Panc1 (cell line): ENCODE results near the gene BATF2. TPM values are rescaled to one million over a fixed set of nuclear protein-coding genes. Genes with fewer than 3 reads are reported as not detected.

Source experiments
- ATAC-seq: fragments of 200-7000 bp; cut with Tn5 transposase; 2 replicates; pipeline ENCODE4 v1.9.1; 2020; ENCODE audit warnings: mild to moderate bottlenecking, moderate library complexity
- BruUV-seq: library from RNA; stranded (reverse); fragments of 400-500 nt; replicated peaks from 2 replicates; lab custom pipeline; 2021; lab: Mats Ljungman, UMichigan
- CTCF ChIA-PET: fragments of 300-600 bp; sonication (Branson Sonifier 250); formaldehyde crosslinking; loops from one replicate; lab custom pipeline; 2022; ENCODE audit warnings: antibody characterized with exemption; lab: Charles Lee
- POLR2A ChIA-PET: fragments of 300-600 bp; sonication (Branson Sonifier 250); formaldehyde crosslinking; loops from one replicate; lab custom pipeline; 2022; ENCODE audit warnings: antibody characterized with exemption; lab: Charles Lee
- DNase-seq: peaks from one replicate; pipeline ENCODE4 v3.0.0-alpha.2; 2010; ENCODE audit warnings: low read depth, low spot score
- H3K27ac ChIP-seq: 2 replicates; pipeline ENCODE4 v1.5.1; 2011; ENCODE audit warnings: mild to moderate bottlenecking, low read length, inconsistent platforms
- H3K27me3 ChIP-seq: fragments of 200-500 bp; sonication (Bioruptor generic); 2 replicates; pipeline ENCODE4 v1.6.0; 2014; ENCODE audit warnings: low read length, inconsistent platforms; ENCODE audit not compliant: control insufficient read depth, insufficient read depth
- H3K36me3 ChIP-seq: fragments of 200-500 bp; sonication (Bioruptor generic); 2 replicates; pipeline ENCODE4 v1.5.1; 2014; ENCODE audit warnings: inconsistent platforms, mild to moderate bottlenecking, low read length, moderate library complexity; ENCODE audit not compliant: control insufficient read depth, insufficient read depth
- H3K4me1 ChIP-seq: 2 replicates; pipeline ENCODE4 v1.5.1; 2011; ENCODE audit warnings: inconsistent platforms, mild to moderate bottlenecking, low read length, moderate library complexity; ENCODE audit not compliant: control insufficient read depth, insufficient read depth
- H3K4me3 ChIP-seq, 2 experiments: 2 replicates each; pipeline ENCODE4 v1.5.1; 2011 to 2012; ENCODE audit warnings: low read depth in 2 of 2, low read length in 2 of 2, mild to moderate bottlenecking in 2 of 2, inconsistent platforms in 1 of 2, moderate library complexity in 1 of 2
- H3K9me3 ChIP-seq: fragments of 200-500 bp; sonication (Bioruptor generic); 2 replicates; pipeline ENCODE4 v1.5.1; 2014; ENCODE audit warnings: low read depth, mild to moderate bottlenecking, inconsistent platforms, low read length, moderate library complexity; ENCODE audit not compliant: control insufficient read depth, insufficient read depth
- CTCF ChIP-seq: fragments of 450-650 bp; IDR thresholded peaks from 2 replicates; pipeline ENCODE4 v1.5.1; 2017; ENCODE audit warnings: mild to moderate bottlenecking
- POLR2AphosphoS5 ChIP-seq: IDR thresholded peaks from 2 replicates; pipeline ENCODE4 v1.6.1; 2012; ENCODE audit warnings: mild to moderate bottlenecking, low read depth, low read length, moderate library complexity
- REST ChIP-seq, 2 experiments: IDR thresholded peaks; 2 replicates each; pipeline ENCODE4 v1.6.1; 2011 to 2012; ENCODE audit warnings: low read depth in 2 of 2, control low read depth in 1 of 2, low read length in 1 of 2, mild to moderate bottlenecking in 1 of 2, moderate library complexity in 1 of 2; ENCODE audit not compliant: insufficient read depth in 1 of 2
- SIN3A ChIP-seq: IDR thresholded peaks from 2 replicates; pipeline ENCODE4 v1.6.1; 2012; ENCODE audit warnings: low read depth, mild to moderate bottlenecking, low read length, moderate library complexity, borderline replicate concordance; ENCODE audit not compliant: insufficient read depth
- TCF7L2 ChIP-seq: IDR thresholded peaks from 2 replicates; pipeline ENCODE4 v1.6.1; 2011; ENCODE audit warnings: mild to moderate bottlenecking, low read depth, low read length, inconsistent platforms
- in situ Hi-C: cut with HindIII; loops from 2 replicates; pipeline ENCODE4 v1.10.0; 2016; ENCODE audit warnings: low sequenced_read_pairs, low pct_unique_long_range_greater_than_20kb
- intact Hi-C: fragments of 100-400 bp; cut with micrococcal nuclease; formaldehyde crosslinking; loops from one replicate; pipeline ENCODE4 v1.10.0; 2022; ENCODE audit not compliant: unreplicated experiment
- total RNA-seq: library from RNA; stranded (reverse); gene quantifications from one replicate; pipeline ENCODE4 v1.2.1, GENCODE V29; 2021; ENCODE audit not compliant: unreplicated experiment

The BATF2 gene
- total RNA-seq, 1 experiment from 2014 or later, result 1.6 TPM

GRCh38 chr11:65042891-65043290 is 46.1 kb upstream of the BATF2 start:
- Histone ChIP-seq H3K27me3 (no peaks in the 10 kb centered on the region), H3K27ac (peak overlapping the region; percentile 45), H3K9me3 (no peaks in the 10 kb centered on the region), H3K36me3 (no peaks in the 10 kb centered on the region), H3K4me1 (peaks cover 16% of the 10 kb centered on the region), H3K4me3 (no peak overlapping the region)
- in situ Hi-C loops, result no loop called here
- ATAC-seq (no peak), DNase-seq (no peak)
- BruUV-seq, result no TSS peak
- intact Hi-C loops, result no loop called here
- ChIA-PET CTCF (no interaction called here), POLR2A (no interaction called here)
- no peak for TF ChIP-seq REST (IDR thresholded peaks at IDR 0.05; ENCODE audit: insufficient read depth in 1 of 2, low read depth in 2 of 2, low read length in 1 of 2)
- no peak for TF ChIP-seq POLR2AphosphoS5
- TF ChIP-seq TCF7L2, result no peak

- ATAC-seq, result peak; percentile 97
- Histone ChIP-seq H3K9me3 (no peaks in the 10 kb centered on the region), H3K27me3 (no peaks in the 10 kb centered on the region), H3K27ac (peak within 1 kb of the TSS; percentile 93), H3K36me3 (no peaks in the 10 kb centered on the region), H3K4me1 (peaks cover 16% of the 10 kb centered on the region), H3K4me3 (peak within 1 kb of the TSS; percentile 60 to 82)
- in situ Hi-C loops, result no loop called here
- BruUV-seq, result no TSS peak
- intact Hi-C loops, result no loop called here
- DNase-seq, result peak; percentile 85
- TF ChIP-seq REST (IDR thresholded peaks at IDR 0.05; ENCODE audit: insufficient read depth in 1 of 2, low read depth in 2 of 2, low read length in 1 of 2) (no peak), SIN3A (peak; percentile 69; the same call in 1 of the 2 replicates), TCF7L2 (no peak), CTCF (no peak), POLR2AphosphoS5 (peak; percentile 95)
- ChIA-PET CTCF (interaction anchor here (0.6 to 0.7 kb wide), 3 partner anchors 27 to 158 kb away, joined by 3 read pairs; no protein-coding TSS in a partner anchor), POLR2A (interaction anchor here (0.6 kb wide), 2 partner anchors 10 to 57 kb away, joined by 3 to 11 read pairs; no protein-coding TSS in a partner anchor)
Observed at GRCh38 chr11:65040847-65041622, 44.3 kb upstream of the BATF2 start, which contains the start of gene SAC3D1. TSS of gene SAC3D1 (plus strand) at chr11:65041210. CDS start at chr11:65041293, 83 bp downstream.
